Islet precursor cell (in vitro differentiated cells): Measurements from ENCODE around the gene SEMA7A.

Experiments
- DNase-seq: peaks from one replicate; pipeline ENCODE4 v3.0.0-alpha.2; 2018

Gene SEMA7A

GRCh38 chr15:74451861-74452835 is 18.4 kb upstream of the SEMA7A start:
- DNase-seq, result peak; percentile 42

DNA sequence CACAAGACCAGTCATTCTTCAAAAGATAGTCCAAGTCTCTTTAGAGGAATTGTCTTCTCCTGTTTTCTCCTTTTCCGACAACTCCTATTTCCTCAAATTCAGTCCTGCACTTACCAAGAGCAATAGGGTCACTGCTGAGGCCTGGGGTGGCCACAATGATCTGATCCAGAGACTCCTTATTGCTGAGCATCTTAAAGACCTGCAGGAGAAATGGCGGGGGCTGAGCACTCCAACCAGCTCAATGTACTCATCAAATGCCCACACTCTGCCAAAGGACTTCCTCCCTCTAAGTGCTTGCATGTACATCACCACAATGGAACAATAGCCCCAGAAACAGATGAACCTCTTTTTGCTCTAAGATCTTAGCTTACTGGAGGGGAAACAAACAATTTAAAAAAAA is 17.6 kb upstream of the SEMA7A start:
- peak; percentile 27 for DNase-seq

- peak; percentile 29 for DNase-seq
Measured at GRCh38 chr15:74449643-74450205, 16.0 kb upstream of the SEMA7A start.

DNA sequence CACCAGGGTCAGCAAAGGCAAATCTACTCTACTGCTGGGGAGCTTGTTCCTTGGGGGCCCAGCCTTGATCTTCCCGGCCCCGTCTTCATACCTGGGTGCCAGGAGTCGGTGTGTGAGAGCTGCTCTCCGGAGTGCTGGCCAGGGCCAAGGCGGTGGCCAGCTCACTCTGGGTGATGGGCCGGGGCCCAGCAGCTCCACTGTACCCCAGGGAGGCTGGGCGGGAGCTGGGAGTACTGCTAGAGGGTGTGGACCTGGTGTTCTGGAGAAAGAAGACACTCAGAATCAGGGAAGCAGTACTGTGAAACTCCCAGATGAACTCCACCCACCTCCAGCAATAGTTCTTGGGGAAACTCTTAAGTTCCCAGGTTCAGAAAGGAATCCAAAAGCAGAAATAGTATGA is 15.3 kb upstream of the SEMA7A start:
- peak; percentile 42 for DNase-seq

- peak; percentile 45 for DNase-seq
Measured at GRCh38 chr15:74445816-74446763, 12.3 kb upstream of the SEMA7A start.

DNA sequence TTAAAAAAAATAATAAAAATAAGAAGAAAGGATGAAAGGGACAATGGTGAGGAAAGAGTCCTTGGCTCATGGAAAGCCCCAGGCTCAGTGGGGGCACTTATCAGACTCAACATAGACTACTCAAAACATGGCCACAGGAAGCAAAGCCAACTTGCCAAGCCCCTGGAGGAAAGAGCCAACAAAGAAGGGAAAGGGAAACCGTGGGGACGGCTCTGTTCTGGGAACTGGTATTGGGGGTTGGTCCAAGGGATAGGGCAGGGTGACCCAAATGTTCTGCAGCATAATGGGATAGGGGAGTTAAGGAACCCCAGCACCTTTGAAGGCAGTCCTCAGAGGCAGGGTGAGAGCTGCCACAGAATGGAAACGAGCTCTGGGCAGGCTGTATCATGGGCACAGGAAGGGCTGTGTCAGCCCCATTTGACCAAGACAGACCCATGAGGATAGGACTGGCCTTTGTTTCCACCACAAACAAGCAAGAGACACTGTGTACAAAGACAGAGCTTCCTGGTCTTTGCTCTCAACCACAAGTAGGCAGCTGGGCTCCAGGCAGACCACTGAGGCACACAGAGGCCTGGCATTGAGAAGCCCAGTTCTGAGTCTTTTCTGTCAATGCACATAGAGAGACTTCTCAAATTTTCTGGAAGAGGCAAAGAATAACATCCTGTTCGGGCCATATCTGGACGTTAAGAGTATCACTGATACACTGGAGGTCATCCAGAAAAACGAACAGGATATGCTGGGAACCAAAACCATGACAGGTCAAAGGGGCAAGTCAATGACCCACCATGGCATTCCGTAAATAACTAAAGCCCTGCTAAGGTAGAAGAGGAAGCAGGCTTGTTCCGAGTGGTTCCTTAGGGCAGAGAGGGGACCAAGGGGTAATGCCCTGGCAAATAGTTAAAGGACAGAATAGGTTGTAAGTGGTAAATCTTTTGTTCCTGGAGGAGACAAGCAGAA is 10.6 kb upstream of the SEMA7A start:
- DNase-seq, result no peak

- DNase-seq, result no peak
Measured at GRCh38 chr15:74443100-74443909, 9.5 kb upstream of the SEMA7A start.

- no peak for DNase-seq
Measured at GRCh38 chr15:74442604-74443003, 8.8 kb upstream of the SEMA7A start.

DNA sequence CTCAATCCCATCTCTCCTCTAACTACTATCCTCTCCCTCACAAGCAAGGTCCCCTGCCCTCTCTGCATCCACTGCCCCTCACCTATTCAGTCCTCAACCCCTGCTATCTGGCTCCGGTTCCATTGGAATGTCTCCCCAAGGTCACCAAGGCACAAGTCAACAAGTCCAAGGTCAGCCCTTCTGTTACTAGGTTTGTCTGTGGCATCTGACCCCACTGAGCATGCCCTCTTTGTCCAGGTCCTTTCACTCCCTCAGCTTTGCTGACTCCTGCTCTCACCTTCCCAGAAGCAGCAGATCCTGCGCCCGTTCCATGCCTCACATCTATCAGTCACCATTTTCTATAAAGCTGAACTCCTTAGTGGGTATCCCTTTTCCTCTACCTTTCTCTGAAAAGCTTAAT is 8.3 kb upstream of the SEMA7A start:
- no peak for DNase-seq

DNA sequence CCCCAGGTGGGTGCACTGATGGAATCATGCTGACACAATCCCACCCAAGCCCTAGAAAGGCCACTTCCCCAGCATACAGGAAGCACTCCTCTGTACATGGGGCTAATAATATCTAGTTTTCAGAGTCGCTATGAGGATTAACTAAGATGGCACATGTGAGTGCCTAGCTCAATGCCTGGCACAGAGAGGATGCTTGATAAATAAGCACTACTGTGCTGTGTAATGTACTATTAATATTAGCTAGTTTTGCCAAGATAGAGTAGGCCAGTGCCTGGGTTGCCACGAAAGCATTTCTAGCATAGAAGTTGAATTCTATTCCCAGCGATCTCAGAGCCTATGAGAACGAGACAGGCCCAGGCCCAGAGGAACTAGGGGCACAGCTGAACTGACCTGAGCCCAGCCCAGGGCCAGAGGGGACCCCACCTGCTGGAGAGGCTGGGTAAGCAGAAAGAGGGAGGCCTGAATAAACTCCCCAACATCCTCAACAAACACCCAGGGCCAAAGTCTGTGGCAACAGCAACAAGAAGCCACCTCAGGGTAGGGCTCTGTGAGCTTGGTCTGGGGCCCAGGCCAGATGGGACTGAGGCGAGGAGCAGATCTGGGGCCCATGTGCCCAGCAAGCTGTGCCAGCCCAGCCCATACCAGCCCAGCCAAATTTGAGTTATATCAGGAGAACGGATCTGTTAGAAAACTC is 7.6 kb upstream of the SEMA7A start:
- no peak for DNase-seq

GRCh38 chr15:74438721-74439316 is 5.1 kb upstream of the SEMA7A start:
- peak; percentile 90 for DNase-seq

DNA sequence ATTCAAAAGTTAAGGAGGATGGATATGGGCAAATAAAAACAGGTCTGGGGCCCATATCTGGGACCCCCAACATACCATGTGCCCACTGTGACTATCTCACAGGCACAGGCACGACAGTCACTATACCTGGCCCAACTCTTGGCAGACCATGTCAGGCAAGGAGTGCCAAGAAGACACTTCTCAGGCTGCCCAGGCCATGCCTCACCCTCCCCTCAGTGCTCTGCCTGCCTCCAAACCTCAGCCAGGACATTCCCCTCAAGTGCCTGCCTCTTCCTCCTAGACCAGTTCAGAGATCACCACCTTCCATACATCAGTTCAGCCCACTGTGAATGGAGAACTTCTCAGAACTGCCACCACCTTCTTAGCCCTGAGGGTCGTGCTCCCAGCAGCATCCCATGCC is 4.4 kb upstream of the SEMA7A start:
- no peak for DNase-seq

- DNase-seq, result peak; percentile 50
Measured at GRCh38 chr15:74434263-74435136, 742 bp upstream of the SEMA7A start.

- DNase-seq, result no peak
Measured at GRCh38 chr15:74432968-74433591, 678 bp downstream of the SEMA7A start.

DNA sequence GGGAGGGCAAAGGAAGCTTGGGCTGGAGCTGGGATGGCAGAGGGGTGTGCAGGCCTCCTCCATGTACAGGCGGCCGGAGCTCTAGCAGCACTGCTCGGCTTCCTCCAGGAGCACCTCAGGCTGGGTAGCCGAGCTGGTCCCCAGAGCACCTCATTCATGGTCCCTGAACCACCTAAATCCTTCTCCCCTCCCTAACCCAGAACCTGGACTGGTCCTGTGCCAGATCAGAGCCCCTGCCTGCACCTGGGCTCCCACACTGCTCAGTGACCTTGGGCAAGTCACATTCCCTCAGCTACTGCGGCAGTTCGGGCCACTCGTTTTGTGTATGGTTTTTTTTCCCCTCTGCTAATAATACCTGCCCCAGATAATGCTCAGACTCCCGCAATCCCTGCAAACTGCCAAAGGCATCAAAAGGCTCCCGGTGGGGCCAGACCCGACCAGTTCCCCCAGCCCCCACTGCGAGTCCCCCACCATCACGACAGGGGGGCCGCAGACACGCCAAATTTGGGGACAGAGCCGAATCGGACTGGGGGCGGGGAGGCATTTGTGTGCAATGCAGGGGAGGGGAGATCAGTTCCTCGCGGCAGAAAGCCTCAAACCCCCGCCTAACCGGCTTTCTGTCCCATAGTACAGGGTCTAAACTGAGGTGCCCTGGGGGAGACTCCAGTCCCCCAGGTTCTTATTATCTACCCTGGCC is 1.3 kb downstream of the SEMA7A start:
- no peak for DNase-seq

GRCh38 chr15:74431645-74432044 is 2.1 kb downstream of the SEMA7A start:
- no peak for DNase-seq

GRCh38 chr15:74431116-74431515 is 2.6 kb downstream of the SEMA7A start:
- no peak for DNase-seq

DNA sequence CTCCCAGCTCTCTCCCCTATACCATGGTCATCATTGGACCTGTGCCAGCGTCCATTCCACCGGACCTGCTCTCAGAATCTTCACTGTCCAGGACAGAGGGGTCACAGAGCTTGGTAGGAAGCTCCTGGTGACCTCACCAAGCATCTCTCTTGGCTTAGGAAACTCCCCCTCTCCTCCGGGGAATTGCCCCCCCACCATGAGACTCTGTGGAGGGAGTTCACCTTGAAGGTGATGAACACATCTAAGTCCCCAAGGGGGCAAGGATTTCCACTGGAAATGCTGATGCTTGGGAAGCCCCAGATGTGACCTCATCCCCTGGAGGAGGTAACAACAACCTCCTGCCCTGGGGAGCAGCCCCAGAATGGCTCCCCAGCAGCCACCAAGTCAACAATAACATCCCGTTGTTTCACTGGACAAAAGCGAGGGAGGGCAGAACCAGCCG is 3.2 kb downstream of the SEMA7A start:
- DNase-seq, result no peak
